ENCODE data around the gene ALK. TPM values are rescaled to one million over a fixed set of nuclear protein-coding genes. Genes with fewer than 3 reads are reported as not detected.

The ALK gene
- total RNA-seq, 6 donors from 2014 or later, result 0.17 to 2.1 (median 0.35) TPM

DNA sequence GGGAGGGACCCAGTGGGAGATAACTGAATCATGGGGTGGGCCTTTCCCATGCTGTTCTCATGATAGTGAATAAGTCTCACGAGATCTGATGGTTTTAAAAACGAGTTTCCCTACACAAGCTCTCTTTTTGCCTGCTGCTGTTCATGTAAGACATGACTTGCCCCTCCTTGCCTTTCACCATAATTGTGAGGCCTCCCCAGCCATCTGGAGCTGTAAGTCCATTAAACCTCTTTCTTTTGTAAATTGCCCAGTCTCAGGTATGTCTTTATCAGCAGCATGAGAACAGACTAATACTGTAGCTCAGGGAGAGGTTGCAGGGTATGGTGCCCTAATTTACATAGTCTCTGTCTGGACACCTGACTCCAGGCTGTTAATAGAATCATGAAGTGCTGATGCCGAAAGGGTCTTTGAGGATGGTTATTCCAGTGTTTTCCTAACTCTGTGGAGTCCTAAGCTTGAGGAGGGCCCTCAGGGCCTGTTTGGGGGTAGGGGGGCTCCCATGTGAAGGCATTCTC lies 343.2 kb downstream of the ALK start:
- no peaks in the 10 kb centered on the region for H3K4me1 ChIP-seq
- H3K27ac ChIP-seq, result no peak overlapping the region
- 60 to 74% methylated on average over 3 of the region's 3 CpGs for WGBS, 2 donors
- no peak overlapping the region for H3K4me3 ChIP-seq
- TF ChIP-seq POLR2A (IDR thresholded peaks at IDR 0.05) (no peak), EP300 (IDR thresholded peaks at IDR 0.05) (no peak), POLR2AphosphoS5 (IDR thresholded peaks at IDR 0.05) (no peak)
- TF ChIP-seq, protein P1, sequence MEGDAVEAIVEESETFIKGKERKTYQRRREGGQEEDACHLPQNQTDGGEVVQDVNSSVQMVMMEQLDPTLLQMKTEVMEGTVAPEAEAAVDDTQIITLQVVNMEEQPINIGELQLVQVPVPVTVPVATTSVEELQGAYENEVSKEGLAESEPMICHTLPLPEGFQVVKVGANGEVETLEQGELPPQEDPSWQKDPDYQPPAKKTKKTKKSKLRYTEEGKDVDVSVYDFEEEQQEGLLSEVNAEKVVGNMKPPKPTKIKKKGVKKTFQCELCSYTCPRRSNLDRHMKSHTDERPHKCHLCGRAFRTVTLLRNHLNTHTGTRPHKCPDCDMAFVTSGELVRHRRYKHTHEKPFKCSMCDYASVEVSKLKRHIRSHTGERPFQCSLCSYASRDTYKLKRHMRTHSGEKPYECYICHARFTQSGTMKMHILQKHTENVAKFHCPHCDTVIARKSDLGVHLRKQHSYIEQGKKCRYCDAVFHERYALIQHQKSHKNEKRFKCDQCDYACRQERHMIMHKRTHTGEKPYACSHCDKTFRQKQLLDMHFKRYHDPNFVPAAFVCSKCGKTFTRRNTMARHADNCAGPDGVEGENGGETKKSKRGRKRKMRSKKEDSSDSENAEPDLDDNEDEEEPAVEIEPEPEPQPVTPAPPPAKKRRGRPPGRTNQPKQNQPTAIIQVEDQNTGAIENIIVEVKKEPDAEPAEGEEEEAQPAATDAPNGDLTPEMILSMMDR (IDR thresholded peaks at IDR 0.05), result no peak
- DNase-seq, result no peak
- no peaks in the 10 kb centered on the region for H3K36me3 ChIP-seq
- H3K27me3 ChIP-seq, result no peaks in the 10 kb centered on the region
- ATAC-seq (ENCODE audit: low FRiP score in 2 of 2), result no peak
- no peaks in the 10 kb centered on the region for H3K9me3 ChIP-seq

DNA sequence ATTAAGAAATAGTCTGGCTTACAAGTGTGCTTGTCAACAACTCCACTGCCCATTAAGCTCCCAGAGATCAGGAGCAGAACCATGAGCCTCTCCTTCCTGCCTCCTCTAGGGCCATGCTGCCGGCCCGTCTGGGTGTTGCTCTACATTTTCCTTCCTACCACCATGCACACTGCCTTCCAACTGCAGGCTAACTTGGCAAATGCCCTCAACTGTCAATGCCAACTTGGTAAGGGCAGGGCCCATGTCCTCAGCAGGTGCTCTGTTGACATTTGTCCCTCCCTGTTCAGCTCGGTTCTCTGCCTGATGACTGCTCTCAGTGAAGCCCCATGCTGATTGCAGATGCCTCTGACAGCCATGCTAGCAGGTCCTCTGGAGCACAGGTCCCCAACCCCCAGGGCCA lies 345.2 kb downstream of the ALK start:
- DNase-seq (no peak), ATAC-seq (ENCODE audit: low FRiP score in 2 of 2) (no peak)
- Histone ChIP-seq H3K4me3 (no peak overlapping the region), H3K9me3 (no peaks in the 10 kb centered on the region), H3K27me3 (no peaks in the 10 kb centered on the region), H3K36me3 (no peaks in the 10 kb centered on the region), H3K27ac (no peak overlapping the region), H3K4me1 (no peaks in the 10 kb centered on the region)
- 61 to 80% methylated on average over 2 to 3 of the region's 3 CpGs for WGBS, 2 donors
- TF ChIP-seq, protein P1 (IDR thresholded peaks at IDR 0.05), result no peak
- no peak for TF ChIP-seq POLR2A (IDR thresholded peaks at IDR 0.05)
- no peak for TF ChIP-seq POLR2AphosphoS5 (IDR thresholded peaks at IDR 0.05)
- no peak for TF ChIP-seq EP300 (IDR thresholded peaks at IDR 0.05)

DNA sequence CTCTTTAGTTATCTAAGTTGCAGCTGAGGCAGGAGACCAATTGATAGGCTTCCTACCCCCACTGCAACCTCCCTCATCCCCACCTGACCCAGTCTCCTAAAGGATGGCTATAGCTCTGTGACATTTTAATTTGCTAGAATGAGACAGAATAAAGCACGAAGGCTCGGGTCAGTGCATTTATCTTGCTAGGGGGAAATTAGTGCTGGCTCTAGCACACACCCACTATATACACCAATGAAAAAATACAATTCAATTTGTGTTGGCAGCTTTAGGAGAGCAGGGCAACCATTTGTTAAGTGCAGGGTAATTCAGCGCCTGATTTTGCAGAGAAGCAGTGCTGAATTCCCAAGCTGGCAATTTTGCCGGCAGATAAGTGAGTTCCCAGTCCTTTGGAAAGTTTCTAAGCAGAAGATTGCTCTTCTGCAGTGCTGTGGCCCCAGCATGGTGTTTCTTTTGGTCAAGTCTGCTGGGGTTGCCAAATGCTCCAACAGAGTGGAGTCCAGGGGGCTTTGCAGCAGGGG lies 346.0 kb downstream of the ALK start:
- Histone ChIP-seq H3K4me3 (no peak overlapping the region), H3K27ac (no peak overlapping the region), H3K9me3 (no peaks in the 10 kb centered on the region), H3K27me3 (no peaks in the 10 kb centered on the region), H3K36me3 (no peaks in the 10 kb centered on the region), H3K4me1 (no peaks in the 10 kb centered on the region)
- DNase-seq (no peak), ATAC-seq (ENCODE audit: low FRiP score in 2 of 2) (no peak)
- no peak for TF ChIP-seq EP300 (IDR thresholded peaks at IDR 0.05)
- TF ChIP-seq, protein P1 (IDR thresholded peaks at IDR 0.05), result no peak
- TF ChIP-seq POLR2A (IDR thresholded peaks at IDR 0.05), result no peak
- no peak for TF ChIP-seq POLR2AphosphoS5 (IDR thresholded peaks at IDR 0.05)
- 90 to 92% methylated on average over 4 of the region's 4 CpGs for WGBS, 2 donors

DNA sequence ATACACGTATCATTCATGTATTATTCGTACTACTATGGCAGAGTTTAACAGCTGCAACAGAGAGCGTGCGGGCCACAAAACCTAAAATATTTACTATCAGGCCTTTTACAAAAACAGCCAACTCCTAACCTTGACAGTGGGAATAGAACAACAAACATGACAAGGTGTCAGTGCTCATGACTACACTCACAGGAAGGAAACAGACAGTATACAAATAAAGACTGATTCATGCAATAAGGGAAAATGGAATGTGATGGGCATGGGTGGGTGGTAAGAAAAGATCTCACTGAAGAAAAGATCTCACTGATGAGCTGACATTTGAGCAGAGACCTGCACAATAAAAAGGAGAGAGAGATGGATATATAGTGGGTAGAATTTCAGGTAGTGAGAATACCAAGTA lies 347.8 kb downstream of the ALK start:
- no peak for ATAC-seq (ENCODE audit: low FRiP score in 2 of 2)

DNA sequence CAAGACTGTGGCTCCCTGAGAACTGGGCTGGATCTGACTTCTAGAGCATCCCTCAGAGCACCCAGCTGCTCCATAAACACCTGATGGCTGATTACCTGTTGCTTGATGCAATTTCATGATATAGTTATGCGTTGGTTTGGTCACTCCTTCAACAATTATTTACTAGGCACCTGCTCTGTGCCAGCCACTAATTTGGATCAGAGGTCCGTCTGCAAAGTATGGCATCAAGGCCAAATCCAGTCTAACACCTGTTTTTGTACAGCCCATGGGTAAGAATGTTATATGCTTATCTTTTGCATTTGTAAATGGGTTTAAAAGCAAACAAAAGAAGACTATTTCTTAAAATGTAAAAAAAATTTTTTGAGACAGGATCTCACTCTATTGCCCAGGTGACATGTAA lies 348.2 kb downstream of the ALK start:
- H3K4me3 ChIP-seq, result no peak overlapping the region
- H3K4me1 ChIP-seq, result no peaks in the 10 kb centered on the region
- ATAC-seq (ENCODE audit: low FRiP score in 2 of 2), result no peak
- 73 to 76% methylated on average over 2 of the region's 2 CpGs for WGBS, 2 donors
- TF ChIP-seq POLR2AphosphoS5 (IDR thresholded peaks at IDR 0.05) (no peak), POLR2A (IDR thresholded peaks at IDR 0.05) (no peak), EP300 (IDR thresholded peaks at IDR 0.05) (no peak)
- TF ChIP-seq, protein P1 (IDR thresholded peaks at IDR 0.05), result no peak
- H3K27ac ChIP-seq, result no peak overlapping the region
- no peaks in the 10 kb centered on the region for H3K9me3 ChIP-seq
- no peaks in the 10 kb centered on the region for H3K27me3 ChIP-seq
- H3K36me3 ChIP-seq, result no peaks in the 10 kb centered on the region
- DNase-seq, result no peak

More for the DNA sequence above, 347.8 kb downstream of the ALK start:
- WGBS, 2 donors, result 80 to 83% methylated on average over 4 of the region's 4 CpGs
- Histone ChIP-seq H3K4me3 (no peak overlapping the region), H3K27me3 (no peaks in the 10 kb centered on the region), H3K27ac (no peak overlapping the region), H3K36me3 (no peaks in the 10 kb centered on the region), H3K4me1 (no peaks in the 10 kb centered on the region), H3K9me3 (no peaks in the 10 kb centered on the region)
- DNase-seq, result no peak
- no peak for TF ChIP-seq POLR2AphosphoS5 (IDR thresholded peaks at IDR 0.05)
- no peak for TF ChIP-seq EP300 (IDR thresholded peaks at IDR 0.05)
- TF ChIP-seq POLR2A (IDR thresholded peaks at IDR 0.05), result no peak
